Esophagus mucosa (tissue), 1 donor: ENCODE measurements around the gene POU3F2. TPM values are rescaled to one million over a fixed set of nuclear protein-coding genes. Genes with fewer than 3 reads are reported as not detected.

Source experiments
- ATAC-seq: fragments of 200-7000 bp; cut with Tn5 transposase; one replicate; pipeline ENCODE4 v1.9.1; 2020
- total RNA-seq: library from RNA; stranded (reverse); gene quantifications from one replicate; pipeline ENCODE4 v1.2.4, GENCODE V29; 2023
- donor health status: DM: yes; HTN: yes; CAD: no.

Gene POU3F2
- total RNA-seq = not detected

DNA sequence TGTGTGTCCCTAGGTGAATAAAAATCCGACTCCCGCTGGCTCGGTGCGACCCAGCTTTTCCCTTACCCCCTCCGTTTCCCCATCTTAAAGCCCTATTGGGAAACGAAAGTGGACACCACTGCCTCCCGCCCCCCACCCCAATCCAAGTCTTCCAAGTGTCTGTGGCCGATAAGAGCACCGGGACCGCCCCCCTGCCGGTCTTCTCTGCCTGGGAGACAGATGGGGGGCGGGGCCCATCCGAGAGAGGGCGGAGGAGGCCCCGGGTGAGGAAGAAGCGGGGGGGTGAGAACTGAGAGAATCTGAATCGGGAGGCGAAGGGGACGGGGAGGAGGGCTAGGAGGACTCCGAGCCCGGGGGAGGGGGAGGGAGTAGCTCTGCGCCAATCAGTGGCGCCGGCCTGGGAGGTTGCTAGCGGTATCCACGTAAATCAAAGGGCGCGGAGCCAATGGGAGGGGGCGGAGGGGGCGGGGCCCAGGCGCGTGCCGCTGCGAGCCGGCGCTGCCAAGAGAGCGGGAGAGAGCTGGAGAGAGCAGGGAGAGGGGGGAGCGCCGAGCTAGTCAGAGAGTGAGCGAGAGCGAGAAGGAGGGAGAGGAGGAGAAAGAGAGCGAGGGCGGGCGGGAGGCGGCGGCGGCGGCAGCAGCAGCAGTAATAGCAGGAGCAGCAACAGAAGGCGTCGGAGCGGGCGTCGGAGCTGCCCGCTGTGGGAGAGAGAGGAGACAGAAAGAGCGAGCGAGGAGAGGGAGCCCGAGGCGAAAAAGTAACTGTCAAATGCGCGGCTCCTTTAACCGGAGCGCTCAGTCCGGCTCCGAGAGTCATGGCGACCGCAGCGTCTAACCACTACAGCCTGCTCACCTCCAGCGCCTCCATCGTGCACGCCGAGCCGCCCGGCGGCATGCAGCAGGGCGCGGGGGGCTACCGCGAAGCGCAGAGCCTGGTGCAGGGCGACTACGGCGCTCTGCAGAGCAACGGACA lies at the start of gene POU3F2:
POU3F2 (plus strand) TSS at position 515 of the 972 bp plus-strand sequence; CDS start at position 815, 300 bp downstream.
- ATAC-seq = peak; percentile 67

DNA sequence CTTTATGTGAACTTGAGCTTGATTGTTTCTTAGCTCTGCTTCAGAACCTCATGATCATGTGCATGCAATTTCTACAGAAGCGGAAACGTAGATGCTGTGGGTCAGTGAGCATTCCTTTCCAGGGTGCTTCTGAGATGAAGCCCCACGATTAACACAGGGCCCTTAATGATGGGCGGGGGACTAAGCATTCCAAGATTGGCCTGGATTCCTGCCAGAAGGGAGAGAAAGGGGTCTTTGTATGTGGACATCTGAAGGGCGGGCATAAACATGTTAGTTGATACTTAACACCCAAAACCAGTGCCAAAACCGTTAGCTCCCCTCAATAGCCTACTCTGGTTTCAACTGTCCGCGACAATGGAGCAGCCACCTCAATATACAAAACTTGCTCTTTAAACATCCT lies 46.9 kb upstream of the POU3F2 start:
- no peak for ATAC-seq

DNA sequence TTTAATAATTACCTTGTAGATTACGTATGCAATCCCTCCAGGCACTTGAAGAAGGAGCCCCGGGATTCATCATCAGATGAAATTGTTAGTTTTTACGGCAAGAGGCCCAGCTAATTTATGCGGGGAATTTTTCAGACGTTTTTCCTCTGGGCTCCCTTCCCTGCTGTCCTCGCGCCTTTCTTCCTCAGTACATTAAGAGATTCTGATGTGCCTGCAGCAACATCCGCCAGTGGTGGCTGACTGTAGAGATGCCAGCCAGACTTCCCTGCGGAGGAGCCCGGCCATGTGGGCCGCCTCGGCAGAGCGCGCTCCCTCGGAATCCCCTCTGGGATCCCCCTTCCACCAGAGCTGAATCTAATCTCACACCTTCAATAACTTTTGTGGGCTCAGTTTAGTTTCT lies 46.4 kb upstream of the POU3F2 start:
- no peak for ATAC-seq

DNA sequence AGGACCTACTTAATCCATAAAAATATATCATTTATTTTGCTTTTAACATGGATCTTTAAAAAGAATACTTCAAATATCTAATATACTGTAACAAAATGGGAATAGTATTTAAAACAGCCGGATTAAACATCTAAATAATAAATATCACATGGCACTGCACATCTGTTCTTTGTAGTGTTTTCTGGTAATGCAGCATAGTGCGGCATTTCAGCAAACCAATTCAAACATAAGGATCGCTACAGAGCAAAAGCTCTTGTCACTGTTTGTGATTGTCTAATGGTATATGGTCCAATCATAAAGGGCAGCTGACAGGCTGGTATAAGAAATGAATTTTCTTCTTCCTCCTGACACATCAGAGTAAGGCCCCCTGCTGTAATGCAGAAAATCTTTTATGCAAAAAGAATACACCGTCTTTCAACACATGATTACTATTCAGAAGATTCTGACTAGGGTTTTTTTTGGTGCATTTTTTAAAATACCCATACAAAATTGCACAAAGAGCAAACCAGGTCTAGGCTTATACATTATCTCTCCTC lies 40.0 kb upstream of the POU3F2 start:
- no peak for ATAC-seq

DNA sequence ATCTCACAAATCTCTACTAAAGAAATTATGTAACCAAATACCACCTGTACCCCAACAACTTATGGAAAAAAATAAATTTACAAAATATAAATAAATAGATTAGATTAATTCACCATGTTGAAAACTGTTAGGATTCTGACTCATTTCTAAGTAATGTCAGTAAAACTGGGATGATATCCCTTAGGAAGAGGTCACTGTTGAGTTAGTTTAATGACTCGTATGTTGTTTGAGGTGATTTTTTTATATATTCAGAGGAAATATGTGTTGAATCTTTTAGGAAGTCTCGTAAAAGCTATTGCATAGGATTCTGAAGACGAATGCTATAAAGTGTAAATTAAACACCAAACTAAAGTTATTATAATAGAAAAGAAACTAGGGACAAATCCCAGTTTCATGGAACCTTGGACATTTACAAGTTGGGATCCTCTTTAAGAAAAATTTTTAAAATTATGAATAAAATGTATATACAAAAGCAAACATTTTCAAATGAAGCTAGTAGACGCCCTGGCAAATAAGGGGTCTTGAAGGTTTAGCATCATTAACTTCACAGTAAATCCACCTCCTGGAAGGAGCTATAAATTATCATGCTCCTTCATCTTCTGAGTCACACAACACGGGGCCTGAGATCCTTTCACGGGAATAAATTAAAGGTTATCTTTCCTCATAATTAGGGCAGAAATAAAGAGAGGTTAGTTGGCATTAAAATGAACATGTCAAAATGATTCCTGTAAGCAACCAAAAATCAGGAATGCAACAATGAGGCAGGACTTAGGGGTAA lies 37.0 kb upstream of the POU3F2 start:
- no peak for ATAC-seq

DNA sequence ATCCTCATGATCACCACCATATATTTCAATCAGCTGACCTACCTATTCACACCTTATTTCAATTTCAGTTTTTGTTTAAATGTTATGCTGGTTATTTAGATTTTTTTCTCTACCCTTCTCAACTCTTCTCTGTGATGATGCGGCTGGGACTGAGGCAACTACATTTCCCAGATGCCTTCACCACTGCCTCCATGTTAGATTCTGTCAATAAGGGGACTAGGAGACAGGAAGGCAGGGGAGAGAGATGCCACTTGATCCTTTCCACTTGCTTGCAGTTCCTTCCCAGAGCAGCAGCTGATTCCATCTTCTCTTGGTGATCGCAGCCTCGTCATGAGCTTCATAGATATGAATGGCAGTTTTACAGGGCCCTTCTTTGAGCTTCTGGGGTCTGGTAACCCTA lies 33.5 kb upstream of the POU3F2 start:
- ATAC-seq = no peak

DNA sequence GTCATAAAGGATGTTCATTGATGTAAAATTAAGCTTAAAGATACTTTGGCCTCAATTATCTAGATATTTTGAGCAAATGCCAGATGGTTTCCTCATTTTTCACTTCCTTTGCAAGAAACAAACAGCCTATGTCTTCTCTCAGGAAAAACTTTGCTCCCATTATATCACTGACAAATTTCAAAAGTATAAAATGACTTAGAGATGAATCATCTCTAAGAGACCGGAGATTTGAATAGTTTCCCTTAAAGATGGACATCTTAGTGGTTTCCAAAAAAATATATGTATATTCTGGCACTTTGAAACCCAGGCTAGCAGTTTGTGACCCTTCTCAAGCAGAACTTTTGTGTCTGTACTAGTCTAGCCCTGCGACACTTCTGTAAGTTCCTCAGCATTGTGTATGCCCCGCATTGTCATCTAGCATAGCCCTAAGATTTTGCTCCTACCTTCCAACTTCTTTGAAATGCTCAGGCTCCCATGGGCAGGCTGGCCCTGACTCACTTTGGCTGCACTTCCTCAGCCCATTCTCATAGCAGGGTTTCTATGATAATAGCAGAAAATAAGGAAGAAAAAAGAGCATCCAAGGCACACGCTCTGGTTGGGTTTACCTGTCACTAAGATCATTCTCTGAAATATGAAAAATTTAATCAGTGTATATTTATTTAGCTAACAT lies 25.7 kb upstream of the POU3F2 start:
- no peak for ATAC-seq

DNA sequence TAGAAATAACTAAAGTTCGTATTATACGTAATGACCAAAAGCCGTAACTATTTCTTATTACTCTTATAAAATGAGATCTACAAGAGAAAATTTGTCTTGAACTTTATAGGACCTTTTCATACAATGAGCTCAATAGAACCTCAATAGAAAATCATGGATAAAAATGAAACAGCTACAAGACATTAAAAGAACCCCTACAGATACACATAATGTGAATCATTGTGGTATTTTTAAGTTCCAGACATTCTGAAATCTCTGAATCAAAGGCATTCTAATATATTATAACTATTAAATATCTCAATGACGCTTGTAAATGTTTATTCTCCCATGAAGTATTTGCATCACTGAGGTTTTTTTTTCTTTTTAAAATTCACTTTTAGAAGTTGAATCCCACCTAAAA lies 22.2 kb upstream of the POU3F2 start:
- no peak for ATAC-seq

DNA sequence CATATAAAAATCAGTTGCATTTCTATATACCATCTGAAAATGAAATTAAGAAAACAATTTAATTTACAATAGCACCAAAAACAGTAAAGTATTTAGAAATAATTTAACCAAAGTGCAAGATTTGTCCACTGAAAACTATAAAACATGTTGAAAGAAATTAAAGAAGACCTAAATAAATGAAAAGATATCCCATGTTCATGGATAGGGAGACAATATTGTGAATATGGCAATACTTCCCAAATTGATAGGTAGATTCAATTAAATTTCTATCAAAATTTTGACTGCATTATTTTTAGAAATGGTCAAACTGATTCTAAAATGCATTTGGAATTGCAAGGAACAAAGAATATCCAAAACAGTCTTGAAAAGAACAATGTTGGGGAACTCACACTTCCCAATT lies 17.6 kb upstream of the POU3F2 start:
- ATAC-seq = no peak

DNA sequence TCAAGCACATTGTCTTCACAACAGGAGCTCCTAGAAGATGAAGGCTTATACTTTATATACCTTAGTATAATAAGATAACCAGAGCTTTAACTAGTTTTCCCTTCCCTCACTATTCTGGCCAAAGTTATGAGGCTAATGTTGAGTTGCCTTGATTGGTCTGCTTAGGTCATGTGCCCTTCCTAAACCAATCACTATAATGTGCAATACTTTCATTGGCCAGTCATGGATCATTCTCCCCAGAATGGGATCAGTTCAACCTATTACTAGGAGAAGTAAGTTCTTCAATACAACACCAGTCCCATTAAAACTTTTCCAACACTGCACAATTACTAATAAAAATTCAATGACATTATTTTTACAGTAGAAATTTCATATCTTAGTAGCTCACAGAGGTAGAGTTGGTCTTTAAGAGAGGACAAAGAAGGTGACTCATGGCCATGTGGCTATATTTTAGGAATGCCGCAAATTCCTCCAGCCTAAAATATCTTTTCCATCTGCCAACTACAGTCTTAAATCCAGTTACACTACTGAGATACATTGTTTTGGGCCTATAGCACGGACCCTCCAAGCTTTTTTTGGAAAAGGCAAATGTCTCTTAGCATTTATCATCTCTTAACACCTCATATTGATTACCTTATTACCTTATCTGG lies 12.5 kb upstream of the POU3F2 start:
- ATAC-seq = no peak

DNA sequence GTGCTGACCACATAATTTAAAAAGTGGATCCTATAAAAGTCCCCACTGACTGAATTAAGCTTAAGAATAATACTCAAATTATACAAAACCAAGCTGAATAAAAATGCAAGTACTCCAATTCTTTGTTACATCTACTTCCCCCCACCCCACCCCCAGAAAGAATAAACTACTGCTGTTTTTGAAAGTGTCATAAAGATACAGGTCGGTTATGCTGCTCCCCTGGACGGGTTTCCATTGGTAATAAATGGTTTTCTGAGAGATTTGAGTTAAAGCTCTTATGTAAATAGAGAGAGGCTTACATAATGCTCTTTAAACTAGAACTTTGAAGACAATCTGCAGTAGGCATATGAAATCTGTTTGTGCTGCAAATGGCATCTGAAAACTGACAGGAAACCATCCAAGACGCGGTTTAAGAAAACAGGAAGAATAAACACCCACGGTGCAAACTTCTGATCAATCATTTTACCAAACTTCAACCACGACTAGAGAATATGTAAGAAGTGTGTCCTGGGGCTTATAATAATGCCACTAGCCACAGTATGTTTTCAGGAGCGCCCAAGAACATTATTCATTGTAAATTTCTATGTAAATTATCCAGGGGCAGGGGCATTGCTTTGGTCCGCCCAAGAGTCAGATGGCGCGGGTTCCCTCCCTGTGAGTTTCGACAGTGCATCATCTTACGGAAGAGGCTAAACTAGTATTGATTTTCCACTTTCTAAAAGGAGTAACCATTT lies 10.8 kb upstream of the POU3F2 start:
- ATAC-seq = no peak

DNA sequence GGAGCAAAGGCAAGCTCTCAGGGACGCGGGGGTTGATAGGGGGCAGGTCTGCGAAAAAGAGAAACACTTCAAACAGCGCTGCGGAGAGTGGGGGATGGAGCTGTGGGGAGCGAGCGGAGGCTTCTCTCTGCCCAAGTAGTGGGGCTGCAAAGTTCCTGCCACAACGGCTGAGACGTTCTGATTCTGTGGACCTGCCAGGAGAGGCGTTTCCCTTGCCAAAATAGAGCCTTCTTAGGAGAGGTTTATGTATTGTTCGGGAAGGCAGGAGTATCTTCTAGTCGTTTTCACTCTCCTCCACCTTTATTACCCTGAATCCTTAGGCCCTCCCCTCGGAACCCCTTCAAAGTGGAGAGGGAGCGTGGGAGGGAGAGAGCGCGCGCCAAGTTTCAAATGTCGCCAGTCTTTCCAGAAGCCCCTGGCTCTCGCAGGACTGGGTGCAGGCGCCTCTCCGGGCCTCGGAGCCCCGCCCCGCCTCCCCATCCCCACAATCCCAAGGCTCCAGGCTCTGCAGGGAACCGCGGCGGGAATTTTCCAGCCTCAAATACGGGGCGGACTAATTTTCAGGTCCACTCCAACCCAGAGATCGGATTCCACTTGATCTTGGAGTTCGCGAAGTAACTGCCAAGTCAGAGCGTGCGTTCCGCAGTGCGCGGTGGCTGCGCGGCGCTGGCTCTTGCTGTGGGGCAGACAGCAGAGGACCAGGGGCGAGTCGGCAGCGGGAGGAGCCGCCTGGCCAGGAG lies 10.0 kb upstream of the POU3F2 start:
- ATAC-seq = no peak

DNA sequence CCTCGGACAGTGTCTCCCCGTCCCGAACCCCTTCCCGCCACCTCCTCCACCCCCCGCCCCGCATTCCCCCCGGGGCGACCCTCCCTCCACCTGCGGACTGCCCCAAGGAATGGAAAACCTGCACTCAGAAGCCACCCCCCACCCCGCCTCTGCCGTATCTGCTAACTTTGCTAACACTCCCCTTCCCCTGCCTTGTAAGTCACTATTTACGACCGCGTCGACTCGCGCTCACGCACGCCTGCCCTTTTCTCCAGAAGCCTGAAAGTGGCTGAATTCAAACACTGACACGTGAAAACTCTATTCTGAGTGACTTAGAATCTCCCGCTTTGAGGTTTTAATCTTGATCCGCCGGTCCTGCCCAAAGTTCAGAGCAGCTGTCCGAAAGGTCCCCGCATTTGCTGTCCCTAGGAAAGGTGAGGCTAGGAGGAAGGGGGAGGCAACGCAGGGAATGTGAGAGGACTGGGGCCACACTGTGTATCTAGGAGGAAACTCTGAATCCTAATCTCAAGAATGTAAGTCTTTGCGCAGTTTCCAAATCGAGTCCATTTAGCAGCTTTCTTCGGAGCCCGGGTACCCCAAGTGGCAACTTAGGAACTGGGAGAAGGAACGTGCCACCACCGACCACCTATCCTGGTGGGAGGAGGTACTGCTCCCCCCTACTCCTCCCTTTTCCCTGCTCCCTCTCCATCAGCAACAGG lies 9.3 kb upstream of the POU3F2 start:
- no peak for ATAC-seq

DNA sequence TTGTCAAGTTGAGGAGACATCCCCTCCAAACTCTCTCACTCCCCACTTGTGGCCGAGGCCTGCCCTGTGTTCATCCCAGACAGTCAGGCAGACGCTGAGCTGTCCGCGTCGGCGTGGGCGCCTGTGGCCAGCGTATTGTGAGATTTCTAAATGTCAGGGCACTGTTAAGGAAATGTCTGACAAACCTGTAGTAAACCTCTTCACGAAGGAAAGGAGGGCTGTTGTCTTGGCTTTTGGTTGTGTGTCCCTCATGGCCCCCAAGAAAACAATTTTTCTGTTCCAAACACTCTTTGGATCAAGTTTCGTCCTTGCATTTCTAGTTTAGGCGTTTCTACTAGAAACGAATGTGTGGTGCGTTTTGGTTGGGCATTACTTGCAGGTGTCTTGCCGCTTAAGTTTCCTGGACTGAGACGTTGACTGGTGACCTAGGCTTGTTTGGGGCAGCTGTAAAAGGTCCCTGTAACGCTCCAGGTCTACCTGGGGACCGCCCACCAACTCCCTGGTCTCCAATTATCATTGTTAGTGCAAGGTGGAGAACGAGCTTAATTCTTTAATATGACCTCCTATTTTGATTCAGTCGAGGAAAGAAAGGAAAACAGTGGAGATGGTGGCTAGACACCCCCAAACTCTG lies 8.7 kb upstream of the POU3F2 start:
- no peak for ATAC-seq

DNA sequence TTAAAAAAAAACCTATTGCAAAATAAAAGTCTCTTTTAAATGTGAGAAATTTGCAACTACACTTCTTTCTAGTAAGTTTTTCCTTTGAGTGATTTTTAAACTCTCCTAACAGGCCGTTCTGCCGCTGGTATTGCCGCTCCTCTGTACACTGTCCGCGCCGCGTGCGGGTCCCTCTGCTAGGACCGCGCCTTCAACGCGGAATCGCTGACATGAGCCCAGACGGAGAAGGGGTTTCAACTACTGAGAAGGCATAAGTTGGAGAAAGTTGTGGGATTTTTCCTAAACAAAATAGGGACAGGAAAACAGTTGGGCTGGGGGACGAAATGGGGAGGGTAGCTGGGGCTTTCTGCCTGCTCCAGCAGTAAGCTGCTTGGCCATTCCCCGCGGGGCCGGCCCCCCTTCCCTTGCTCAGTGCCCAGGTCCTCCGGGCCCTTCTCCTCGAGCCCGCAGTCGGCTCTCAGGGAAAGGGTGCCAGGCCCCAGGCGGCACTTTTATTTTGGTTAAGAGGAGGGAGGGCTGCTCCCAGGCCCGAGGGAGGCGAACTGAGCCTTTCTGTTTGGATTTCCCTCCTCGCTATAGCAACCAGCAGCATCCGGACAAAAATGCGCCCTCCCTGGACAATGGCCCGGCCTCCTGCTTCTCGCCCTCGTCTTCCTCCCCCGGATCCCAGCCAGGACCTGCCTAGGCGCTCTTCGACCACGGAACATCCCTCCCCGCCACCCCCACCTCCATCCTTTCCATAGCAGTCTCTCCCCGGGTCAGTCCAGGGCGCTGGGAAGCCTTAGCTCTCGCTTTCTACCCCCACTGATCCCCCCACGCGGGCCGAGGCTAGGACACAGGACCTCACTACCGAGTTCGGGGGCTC lies 6.8 kb upstream of the POU3F2 start:
- no peak for ATAC-seq

DNA sequence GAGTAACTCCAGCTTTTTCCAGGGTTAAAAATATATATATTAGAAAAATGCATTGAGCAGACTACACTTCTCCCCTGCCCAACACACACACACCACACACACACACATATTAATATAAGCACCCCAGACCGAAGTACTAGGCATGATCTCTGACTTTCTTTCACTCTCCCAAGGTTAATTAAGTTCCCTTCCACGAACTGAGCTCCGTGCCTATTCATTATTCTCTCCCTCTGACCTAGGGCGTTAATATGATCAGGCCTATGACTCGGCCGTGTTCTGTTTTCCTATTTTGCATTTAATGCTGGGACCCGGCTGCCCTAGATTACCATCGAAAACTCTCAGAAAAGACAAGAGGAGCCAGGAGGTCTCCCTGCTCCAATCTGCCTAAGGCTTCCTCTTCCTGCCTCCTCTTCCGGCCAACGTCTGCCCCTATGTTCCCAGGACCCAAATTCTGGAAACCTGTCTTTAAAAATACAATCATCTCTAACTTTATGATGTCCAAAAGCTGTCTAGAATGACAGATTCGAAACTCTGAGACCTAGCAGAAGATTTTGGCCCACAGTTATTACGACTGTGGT lies 6.1 kb upstream of the POU3F2 start:
- no peak for ATAC-seq

DNA sequence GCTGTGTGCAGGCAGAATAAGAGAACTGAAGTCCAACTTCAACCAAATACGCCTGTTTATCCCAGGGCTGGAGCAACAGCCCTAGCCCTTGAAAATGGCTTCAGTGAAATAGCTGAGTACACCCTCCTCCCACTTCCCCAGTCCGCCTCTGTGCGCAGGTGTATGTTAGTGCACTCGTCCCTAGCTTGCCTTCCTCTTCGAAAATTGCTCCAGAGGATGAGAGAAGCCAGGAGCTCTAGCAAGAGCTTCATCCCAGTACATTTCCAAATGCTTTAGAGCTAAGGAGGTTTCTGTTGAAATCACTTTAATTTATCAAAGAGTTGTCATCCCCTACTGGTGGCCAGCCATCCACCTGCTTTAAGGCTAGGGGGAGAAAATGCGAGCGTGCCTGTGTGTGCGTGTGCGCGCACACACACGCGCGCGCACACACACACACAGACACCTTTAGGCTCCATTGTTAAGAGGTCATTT lies 5.4 kb upstream of the POU3F2 start:
- no peak for ATAC-seq

DNA sequence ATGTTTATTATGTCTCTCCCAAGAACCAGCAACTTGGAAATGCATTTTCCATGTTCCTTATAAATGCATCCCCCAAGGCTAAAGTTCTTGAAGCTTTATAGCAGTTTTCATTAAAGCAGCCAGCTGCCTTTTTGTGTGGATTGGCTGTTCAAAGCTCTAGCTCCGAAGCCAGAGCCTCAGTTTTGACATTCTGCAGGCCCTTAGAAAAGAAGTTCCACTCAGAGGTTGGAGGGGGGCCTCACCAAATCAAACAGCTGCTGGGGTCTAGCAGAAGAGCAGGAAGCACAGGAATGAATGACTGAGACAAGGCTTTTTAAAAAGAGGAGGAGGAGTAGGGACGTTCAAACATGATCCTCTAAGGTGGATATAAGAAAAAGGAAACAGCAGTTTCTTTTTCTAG lies 4.2 kb upstream of the POU3F2 start:
- no peak for ATAC-seq
